Suppressor macrophage (primary cell): ENCODE results near the gene MYOF.
A peak's percentile ranks its signal among the peaks of the same experiment; 100 is the strongest.

Experiments
- DNase-seq, 4 experiments: peaks; one replicate each; pipeline ENCODE4 v3.0.0-alpha.2; 2020 to 2022

The MYOF gene

DNA sequence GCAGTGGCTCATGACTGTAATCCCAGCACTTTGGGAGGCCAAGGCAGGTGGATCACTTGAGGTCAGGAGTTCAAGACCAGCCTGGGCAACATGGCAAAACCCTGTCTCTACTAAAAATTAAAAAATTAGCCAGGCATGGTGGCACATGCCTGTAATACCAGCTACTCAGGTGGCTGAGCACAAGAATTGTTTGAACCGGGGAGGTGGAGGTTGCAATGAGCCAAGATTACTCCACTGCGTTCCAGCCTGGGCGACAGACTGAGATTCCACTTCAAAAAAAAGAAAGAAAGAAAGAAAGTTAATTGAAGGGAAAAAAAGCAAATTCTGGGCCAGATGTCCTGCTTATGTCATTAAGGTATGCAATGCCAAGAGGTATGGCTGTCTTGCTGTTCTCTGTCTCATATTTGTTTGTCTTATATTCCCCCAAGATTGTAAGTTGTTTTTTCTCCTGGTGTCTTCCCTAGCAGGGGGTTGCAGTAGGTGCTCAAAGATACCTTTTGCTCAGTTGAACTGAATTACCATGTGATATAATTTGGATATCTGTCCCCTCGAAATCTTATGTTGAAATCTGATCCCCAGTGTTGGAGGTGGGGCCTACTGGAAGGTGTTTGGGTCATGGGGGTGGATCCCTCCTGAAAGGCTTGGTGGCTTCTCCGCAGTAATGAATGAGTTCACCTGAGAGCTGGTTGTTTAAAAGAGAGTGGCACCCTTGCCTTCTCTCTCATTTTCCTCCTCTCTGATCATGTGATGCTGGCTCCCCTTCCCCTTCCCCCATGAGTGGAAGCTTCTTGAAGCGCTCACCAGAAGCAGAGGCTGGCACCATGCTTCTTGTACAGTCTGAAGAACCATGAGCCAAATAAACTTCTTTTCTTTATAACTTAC, 60.9 kb downstream of the MYOF start:
- no peak for DNase-seq

DNA sequence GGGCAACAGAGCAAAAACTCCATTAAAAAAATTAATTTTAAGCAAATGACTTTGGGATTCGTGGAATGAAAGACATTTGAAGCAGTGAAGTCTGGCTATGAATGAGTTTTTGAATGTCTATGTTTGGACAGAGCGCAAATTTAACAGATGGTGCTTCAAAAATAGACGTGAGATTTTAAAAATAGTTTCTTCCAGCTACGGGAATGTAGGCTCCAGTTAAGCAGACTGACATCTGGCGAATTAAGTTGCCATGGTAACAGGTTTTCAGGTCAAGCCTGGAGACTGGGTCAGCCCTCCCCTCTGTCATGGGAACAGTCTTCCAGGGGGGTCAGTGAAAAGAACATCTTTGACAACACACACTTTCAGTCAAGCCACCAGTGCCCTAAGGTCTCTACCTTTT, 62.0 kb downstream of the MYOF start:
- no peak for DNase-seq

DNA sequence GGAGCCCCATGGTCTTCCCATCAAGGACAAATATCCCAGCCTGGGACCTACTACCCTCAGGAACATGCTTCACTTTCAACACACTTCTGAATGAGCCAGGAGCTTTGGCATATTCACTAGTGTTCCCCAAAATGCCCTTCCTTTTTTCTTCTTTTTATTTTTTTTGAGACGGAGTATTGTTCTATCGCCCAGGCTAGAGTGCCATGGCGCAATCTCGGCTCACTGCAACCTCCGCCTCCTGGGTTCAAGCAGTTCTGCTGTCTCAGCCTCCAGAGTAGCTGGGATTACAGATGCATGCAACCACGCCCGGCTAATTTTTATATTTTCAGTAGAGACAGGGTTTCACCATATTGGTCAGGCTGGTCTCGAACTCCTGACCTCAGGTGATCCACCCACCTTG, 63.1 kb downstream of the MYOF start:
- peak; percentile 35 to 73 (median 65) for DNase-seq

DNA sequence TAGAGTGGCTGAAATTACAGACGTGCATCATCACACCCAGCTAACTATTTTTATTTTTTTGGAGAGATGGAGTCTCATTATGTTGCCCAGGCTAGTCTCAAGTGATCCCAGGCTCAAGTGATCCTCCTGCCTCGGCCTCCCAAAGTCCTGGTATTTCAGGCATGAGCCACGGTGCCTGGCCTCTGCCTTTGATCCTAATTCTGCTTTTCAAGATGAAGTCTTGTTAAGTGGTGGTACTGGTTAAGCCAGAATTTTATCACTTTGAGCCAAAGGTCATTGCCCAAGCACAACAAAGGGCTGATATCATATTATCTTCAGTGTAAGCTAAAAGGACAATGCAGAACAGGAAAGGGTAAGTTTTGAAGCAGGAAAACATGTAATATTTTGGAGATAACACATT, 64.2 kb downstream of the MYOF start:
- DNase-seq: no peak

DNA sequence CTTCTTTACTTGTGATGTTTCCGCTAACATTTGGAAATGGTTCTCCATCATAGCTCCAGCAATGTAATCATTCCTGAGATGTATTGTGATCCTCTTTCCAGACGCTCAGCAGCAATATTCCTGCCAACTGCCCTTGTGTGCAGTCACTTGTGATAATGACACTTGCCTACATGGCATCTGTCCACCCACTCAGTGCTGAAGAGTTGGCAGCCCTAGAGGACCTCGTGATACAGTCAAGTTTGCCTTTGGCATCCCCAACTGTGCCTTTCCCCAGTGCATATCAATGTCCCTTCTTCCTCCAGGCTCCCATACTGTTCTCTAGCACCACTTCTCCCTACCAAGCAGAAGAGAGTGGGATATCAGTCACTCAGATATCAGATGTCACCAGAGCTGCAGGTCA, 64.9 kb downstream of the MYOF start:
- DNase-seq: peak in 1 of 4 experiments; percentile 32

DNA sequence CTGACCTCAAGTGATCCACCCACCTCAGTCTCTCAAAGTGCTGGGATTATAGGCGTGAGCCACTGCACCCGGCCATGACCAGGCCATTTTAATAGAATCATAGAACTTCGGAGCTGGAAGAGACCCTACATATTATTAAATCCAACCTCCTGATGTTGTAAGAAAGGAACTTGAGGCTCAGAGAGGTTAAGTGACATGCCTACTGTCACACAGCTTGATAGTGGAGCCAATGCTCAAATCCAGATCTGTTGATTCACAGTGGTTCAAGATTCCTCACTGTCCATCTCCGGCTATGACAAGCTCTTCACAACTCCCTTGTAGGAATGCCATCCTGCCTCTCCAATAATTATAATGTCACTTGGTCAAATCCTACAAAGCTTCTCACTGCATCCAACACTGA, 65.3 kb downstream of the MYOF start:
- DNase-seq: no peak

DNA sequence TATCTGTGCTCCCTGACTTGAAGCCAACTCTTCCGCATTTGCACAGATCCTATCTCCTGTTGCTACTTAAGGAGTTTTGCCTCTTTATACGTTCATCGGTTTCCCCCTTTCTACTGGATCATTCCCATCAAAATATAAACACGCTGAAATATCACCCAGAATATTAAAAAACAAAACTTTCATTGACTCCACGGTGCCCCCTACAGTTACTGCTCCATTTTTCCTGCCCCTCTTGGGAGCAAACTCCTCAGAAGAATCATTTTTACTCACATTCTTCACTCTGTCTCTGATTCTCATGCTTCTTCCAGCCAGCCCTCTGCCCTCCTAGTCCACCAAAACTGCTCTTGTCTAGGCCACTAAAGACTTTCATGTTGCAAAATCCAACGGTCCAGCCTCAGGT, 66.4 kb downstream of the MYOF start:
- DNase-seq: no peak

DNA sequence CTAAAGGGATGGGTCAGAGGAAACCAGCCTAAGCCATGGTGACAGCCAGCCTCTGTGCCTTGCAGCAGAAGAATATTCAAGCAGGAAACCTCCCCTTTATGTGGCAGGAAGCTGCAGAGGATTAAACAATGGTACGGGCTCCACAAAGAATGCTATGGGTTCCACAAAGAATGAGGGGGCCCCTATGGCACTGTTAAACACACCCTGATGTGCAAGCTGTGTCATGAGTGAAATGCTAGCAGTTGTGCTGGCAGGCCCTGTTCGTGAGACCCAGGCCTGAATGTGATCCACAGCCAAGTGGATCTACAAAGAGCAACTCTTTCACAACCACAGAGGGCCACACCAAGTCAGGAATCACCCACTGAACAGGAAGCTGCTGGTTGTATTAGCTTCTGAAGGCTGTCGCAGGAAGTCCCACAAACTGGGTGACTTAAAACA, 68.9 kb downstream of the MYOF start:
- peak; percentile 61 to 81 (median 78) for DNase-seq

DNA sequence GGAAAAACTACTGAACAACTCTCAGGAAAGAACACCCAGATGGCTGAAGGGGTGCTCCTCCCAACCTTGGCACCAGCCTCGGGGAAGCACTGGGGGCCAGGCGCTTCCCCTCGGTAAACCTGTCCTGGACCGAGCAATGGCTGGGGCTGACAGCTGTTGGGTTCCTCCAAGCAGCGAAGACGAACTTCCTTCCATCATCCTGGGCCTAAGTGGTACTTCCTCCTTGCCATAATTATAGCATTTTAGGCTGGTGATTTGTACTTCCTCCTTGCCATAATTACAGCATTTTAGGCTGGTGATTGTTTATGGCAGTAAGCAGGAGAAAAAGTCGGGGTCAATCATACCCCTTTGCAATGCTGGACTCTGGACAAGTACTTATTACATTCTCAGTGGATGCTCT, 69.3 kb downstream of the MYOF start:
- DNase-seq: peak; percentile 66 to 89 (median 80)

DNA sequence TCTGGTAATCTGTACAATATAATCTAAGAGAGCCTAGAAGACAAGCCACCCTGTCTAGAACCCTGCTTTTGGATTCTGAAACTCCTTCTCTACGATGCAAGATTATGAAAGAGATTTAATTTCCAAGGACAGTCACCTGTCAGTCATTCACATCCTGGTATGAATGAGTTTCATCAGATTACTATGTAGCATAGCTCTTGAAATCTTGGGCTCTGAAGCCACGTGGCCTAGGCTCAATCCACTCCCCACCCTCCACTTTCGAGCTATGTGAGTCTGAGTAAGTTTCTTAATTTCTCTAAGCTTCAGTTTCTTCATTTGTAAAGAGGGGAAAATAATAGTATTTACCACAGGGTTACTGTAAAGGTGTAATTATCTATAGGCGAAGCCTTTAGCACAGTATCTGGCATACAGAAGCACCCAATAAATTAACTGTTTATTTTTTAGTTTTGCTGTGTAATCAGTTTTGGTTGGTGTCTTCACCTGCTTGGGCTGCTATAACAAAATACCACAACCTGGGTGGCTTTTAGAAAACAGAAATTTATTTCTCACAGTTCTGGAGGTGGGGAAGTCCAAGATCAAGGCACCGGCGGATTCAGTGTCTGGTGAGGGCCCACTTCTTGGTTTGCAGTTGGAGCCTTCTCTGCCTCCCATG, 71.3 kb downstream of the MYOF start:
- no peak for DNase-seq

DNA sequence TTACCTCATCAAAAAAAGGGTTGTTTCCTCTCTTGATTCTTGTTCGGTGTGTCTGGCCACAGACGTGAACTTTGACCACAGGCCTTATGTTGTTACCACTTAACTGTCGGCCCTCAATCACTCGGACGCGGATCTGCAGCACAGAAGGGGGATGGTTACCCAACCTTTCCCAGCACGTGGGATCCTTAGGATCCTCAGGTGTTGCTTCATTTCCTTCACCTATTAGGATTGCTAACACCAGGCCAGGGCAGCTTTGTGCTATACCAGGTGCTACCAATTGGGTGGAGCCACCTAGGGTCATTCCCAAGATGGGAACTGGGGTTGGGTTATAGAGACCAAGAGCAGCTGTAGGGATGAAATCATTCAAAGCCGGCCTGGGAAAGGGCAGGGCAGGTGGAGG, 73.4 kb downstream of the MYOF start:
- no peak for DNase-seq

DNA sequence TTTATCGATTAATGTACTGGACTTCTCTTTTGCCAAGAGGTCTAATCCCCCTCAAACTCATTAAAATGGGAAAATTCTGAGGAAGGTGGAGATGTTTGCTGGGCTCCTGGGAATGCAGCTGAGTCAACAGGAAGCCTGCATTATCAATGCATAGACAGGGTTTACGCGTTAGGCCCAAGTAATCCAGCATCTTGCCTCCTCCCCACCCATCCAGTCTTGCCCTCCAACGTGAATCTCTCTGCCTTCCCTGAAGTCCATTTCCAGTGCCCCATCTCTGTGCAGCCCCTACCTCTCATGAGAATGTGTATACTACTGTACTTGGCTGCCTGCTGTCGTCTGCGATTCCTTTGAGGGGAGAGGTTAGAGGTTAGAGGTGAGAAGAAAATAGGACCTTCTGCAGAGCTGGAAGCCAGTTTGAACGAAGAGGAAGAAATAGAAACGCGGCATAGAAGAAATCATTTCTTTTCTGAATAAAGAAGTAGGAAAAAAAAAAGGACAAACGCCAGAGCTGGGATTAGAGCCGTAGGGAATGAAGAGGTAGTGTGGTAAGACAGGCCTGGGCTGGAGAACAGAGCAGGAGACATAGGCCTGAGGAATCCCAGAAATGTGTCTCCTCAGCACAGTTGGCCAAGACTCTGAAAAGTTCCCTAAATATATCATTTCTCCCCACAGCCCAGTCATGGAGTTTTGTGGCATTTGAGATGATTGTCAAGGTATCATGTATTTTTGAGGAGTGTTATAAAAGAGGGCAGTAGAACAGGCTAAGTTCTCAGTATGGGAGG, 75.6 kb downstream of the MYOF start:
- no peak for DNase-seq

DNA sequence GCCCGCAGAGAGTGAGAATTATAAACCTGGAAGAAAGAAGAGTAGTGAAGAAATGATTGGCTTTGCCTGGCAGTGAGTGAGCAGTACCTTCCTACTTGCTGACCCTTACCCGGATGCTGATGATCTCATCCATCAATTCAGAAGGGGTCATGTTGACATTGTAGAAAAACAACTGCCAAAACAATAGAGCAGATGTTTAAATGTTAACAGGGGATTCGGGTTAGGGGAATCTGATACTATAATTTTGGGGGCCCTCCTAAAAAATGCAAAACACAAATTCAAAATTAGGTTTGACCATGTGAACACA, 78.1 kb downstream of the MYOF start:
- no peak for DNase-seq

DNA sequence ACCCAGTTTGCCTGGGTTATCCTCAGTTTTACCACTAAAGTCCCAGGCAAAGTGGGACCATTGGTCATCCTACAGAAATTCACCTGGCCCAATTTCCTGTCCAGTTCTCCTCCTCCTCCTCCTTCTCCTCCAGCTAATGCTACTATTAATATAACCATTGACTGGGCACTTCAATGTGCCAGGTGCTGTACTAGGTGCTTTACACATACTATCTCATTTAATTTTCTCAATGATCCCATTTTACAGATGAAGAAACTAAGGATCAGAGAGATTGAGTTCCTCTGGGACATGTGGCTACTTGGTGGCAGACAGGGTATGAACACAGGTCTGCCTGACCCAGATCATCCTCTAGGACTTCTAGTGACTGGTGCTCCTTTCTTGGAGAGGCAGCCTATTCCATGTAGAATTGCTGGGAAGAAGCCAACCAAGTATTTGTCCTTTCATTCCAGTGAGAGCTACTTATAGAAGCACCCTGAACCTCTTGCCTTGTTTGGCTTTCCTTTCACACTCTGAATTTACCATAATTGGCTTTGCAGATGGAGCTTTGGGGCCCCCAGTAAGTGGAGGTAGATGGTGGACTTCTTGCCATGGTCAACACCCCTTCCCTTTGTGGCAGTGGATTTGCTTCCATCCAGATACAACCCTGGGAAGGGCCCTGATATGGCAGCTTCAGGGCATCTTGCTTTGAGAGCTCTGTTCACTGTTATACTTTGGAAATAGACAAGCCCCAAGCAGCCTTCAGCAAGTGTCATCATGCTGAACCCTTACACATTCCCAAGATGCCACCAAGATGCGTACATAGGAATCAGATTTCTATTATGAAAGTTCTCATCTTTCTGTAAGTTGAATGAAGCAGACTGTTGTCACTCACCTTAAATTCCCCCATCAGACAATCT, 78.7 kb downstream of the MYOF start:
- no peak for DNase-seq

DNA sequence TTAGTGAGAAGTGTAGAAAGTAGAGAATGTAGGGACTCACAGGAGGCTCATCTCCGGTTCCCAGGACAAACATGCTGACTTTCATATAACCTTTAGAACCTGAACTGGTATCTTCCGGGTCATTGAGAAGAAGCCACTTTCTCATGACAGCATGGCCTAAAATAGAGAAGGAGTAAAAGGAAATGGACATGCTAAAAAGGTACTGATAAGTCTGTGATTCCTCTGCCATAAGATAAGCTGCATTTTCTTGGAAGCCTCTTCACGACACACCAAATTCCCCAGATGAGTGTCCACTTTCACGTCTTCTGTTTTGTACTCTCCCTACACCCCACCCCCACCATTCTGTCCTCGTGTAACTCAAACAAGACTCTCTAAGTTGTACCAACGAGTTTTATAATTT, 79.9 kb downstream of the MYOF start:
- DNase-seq: no peak

DNA sequence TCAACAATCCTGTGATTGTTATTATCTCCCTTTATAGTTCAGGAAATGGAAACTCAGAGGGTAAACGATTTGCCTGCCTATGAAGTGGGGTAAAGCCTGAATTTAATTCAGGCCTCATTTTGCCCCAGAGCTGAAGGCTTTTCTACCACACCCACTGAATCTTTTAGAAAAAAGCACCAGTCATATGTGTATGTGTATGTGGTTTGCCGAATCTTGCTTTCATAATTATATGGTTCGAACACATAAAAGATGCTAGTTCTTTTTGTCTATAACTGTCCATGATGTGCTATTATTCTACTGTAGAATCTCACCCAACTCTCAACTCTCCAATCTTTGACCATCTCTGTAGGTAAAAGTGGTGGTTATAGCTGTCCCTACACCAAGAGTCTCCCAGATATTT, 83.6 kb downstream of the MYOF start:
- no peak for DNase-seq

DNA sequence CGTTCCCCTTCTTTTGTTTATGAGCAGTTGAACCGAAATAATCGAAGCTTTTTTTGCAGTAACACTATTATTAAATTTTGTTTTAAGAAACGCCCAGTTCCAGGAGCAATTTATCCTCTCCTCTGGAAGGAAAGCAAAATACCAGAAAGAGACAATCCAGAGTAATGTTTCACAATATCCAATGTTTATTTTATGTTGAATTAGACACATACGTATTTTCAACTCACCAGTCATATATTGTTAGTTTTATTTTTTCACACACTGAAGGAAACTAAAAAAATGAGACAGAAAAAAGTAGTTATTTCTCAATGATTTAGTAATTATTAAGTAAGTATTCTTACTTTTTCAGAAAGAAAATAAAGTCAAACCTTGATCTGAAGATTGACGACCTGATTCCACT, 85.1 kb downstream of the MYOF start:
- DNase-seq: no peak

DNA sequence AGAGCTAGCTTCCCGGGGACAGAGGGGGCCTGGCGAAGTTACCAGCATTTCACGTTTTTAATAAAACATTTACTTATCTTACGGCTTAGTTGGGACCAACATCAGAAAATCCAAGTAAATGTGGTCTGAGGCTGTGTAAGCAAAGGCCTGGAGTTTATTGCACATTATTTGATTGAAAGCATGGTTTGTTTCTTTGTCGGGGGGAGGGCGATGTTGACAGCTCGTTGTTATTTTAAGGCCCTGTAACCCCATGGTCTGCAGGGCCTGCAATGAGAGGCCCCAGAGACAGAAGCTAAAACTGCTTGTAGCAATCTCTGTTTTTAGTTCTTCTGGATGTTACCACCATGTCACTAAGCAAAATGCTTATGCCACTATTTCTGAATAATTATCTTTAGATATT, 88.9 kb downstream of the MYOF start:
- no peak for DNase-seq

DNA sequence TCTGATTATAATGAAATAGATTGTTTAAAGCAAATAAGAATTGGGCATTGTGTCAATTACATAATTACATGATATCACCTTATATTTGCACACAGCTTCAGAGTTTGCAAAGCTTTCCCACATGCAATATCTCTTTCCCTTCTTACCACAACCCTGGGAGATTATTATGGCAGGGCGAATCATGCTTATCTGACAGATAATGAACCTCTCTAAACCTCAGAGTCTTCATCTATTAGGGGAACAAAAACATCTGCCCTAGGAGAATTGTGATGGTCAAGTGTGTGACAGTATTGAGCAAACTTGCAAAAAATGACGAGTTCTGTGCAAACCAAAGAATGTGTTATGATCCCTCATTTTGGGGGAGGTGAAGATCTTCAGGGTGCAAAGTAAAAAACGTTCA, 90.0 kb downstream of the MYOF start:
- DNase-seq: peak in 1 of 4 experiments; percentile 25

DNA sequence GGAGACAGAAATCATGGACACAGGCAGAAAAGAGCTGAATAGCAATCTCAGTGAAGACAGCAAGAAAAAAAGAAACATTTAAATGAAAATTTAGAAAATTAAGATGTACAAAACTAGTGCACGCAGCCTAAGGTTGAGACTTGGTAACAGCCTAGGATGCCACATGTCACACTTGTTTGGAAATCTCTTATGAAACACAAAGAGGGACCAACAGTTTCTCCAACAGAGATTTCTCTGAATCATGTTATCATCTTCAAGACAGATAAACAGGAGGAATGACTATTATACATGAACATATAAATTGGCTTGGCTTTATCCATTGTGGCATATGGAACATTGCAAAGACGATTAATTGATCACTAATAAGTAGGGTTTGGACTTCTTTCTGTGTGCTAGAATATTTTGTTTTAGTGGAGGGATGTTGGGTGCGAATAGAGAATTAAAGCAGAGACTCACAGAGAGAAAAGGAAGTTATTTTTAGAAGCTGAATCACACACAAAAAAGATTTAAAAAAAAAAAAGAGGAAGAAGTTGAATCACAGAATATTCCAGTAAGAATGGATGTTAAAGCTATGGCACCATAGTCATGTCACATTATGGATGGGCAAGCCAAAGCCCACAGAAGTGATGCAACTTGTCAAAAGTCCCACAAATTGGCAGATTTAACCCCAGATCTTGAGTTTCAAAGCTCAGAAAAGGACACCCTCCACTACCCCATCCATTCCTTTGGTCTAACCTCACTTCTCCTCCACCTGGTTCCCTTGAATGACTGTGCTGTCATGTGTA, 91.6 kb downstream of the MYOF start:
- peak; percentile 44 to 83 (median 70) for DNase-seq

DNA sequence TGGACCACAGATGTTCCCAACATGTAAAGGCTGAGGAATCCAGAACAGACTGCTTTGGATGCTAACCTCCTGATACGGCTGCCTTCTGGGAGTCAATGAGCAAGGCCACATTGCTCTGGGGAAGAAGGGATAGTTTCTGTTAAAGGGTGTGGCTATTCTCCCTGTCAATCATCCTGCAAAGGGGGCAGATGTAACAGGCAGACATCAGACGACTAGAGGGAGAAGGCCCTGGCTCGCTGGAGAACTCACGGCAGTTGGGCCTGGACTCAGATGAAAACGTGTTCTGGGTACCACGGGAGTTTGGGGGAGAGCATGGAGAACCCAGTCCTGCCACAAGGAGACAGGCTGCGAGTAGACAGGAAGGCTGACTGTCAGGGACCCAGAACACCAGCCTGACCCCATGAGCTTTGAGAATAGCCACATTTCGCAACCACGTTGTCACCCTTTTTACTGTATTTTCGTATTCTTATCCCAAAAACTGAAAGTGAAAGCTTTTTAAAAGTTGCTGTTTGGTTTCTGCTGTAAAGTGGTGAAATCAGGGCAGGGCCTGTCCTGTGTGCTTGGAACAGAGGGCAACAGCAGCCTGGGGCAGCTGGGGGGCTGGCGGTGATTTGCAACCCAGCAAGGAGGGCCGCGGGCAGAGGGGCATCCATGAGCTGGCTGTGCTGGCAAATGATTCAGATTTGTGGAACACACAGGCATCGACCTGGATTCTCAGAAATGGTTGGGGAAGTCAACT, 95.3 kb downstream of the MYOF start:
- DNase-seq: peak; percentile 37 to 73 (median 60)
